IMR-90 (cell line): ENCODE results near the gene MPP7. TPM values are rescaled to one million over a fixed set of nuclear protein-coding genes. Genes with fewer than 3 reads are reported as not detected.
"Not testable (repeated sequence)": the region's sequence is repeated elsewhere in the genome, so short reads cannot be mapped to it uniquely, and the experiment has no call there.

Experiments
- ATAC-seq: fragments of 200-7000 bp; cut with Tn5 transposase; 2 replicates; pipeline ENCODE4 v1.9.1; 2020; ENCODE audit warnings: low read depth, mild to moderate bottlenecking, moderate library complexity
- BruUV-seq: library from RNA; stranded (reverse); fragments of 400-500 nt; replicated peaks from 2 replicates; lab custom pipeline; 2021; lab: Mats Ljungman, UMichigan
- CTCF ChIA-PET: fragments of 300-600 bp; formaldehyde crosslinking; extraction: SDS; loops from one replicate; lab custom pipeline; 2021; ENCODE audit warnings: antibody characterized with exemption; lab: Yijun Ruan, JAX
- POLR2A ChIA-PET: fragments of 300-600 bp; sonication (Branson Sonifier 250); formaldehyde crosslinking; loops from one replicate; lab custom pipeline; 2022; ENCODE audit warnings: antibody characterized with exemption; ENCODE audit not compliant: unreplicated experiment; lab: Charles Lee
- DNase-seq: peaks from one replicate; pipeline ENCODE4 v3.0.0; 2013
- H2AFZ ChIP-seq: replicated peaks from 2 replicates; pipeline ENCODE3; 2013; ENCODE audit warnings: low read length, mild to moderate bottlenecking; ENCODE audit not compliant: poor library complexity
- H2AK5ac ChIP-seq: 2 replicates; pipeline ENCODE4 v1.6.1; 2013; ENCODE audit warnings: low read depth, low read length, inconsistent platforms
- H2AK9ac ChIP-seq: replicated peaks from 2 replicates; pipeline ENCODE3; 2013; ENCODE audit warnings: mild to moderate bottlenecking, low read depth, low read length, moderate library complexity; ENCODE audit not compliant: poor library complexity
- H2BK120ac ChIP-seq: 2 replicates; pipeline ENCODE4 v1.6.1; 2013; ENCODE audit warnings: low read depth, low read length, inconsistent platforms
- H2BK15ac ChIP-seq: 3 replicates; pipeline ENCODE4 v1.6.1; 2013; ENCODE audit warnings: low read depth, low read length, inconsistent platforms
- H2BK20ac ChIP-seq: 2 replicates; pipeline ENCODE4 v1.6.1; 2013; ENCODE audit warnings: low read depth, mild to moderate bottlenecking, inconsistent platforms, low read length, moderate library complexity
- H2BK5ac ChIP-seq: 2 replicates; pipeline ENCODE4 v1.6.1; 2013; ENCODE audit warnings: mild to moderate bottlenecking, low read depth, low read length, inconsistent platforms; ENCODE audit not compliant: poor library complexity, severe bottlenecking
- H3K14ac ChIP-seq: replicated peaks from 2 replicates; pipeline ENCODE4 v1.6.1; 2013; ENCODE audit warnings: low read depth, low read length, inconsistent platforms
- H3K18ac ChIP-seq: 2 replicates; pipeline ENCODE4 v1.6.1; 2013; ENCODE audit warnings: low read depth, low read length, control low read depth
- H3K23ac ChIP-seq: 2 replicates; pipeline ENCODE4 v1.6.1; 2013; ENCODE audit warnings: low read depth, low read length, inconsistent platforms
- H3K27ac ChIP-seq: 2 replicates; pipeline ENCODE4 v1.5.1; 2013; ENCODE audit warnings: mild to moderate bottlenecking, control low read depth, low read length; ENCODE audit not compliant: insufficient read depth
- H3K27me3 ChIP-seq: 2 replicates; pipeline ENCODE4 v1.6.1; 2013; ENCODE audit warnings: low read length; ENCODE audit not compliant: control insufficient read depth, insufficient read depth
- H3K36me3 ChIP-seq: 2 replicates; pipeline ENCODE4 v1.6.1; 2013; ENCODE audit warnings: low read length, mixed read lengths; ENCODE audit not compliant: control insufficient read depth, insufficient read depth
- H3K4ac ChIP-seq: 2 replicates; pipeline ENCODE4 v1.6.1; 2013; ENCODE audit warnings: low read depth, low read length, inconsistent platforms
- H3K4me1 ChIP-seq: 2 replicates; pipeline ENCODE4 v1.6.1; 2013; ENCODE audit warnings: low read length, mixed read lengths; ENCODE audit not compliant: control insufficient read depth, insufficient read depth
- H3K4me2 ChIP-seq: 2 replicates; pipeline ENCODE4 v1.6.1; 2013; ENCODE audit warnings: low read depth, mild to moderate bottlenecking, control low read depth, low read length, moderate library complexity
- H3K4me3 ChIP-seq: 2 replicates; pipeline ENCODE4 v1.5.1; 2013; ENCODE audit warnings: low read depth, mild to moderate bottlenecking, control low read depth, low read length, moderate library complexity; ENCODE audit not compliant: insufficient read depth
- H3K56ac ChIP-seq: 2 replicates; pipeline ENCODE4 v1.6.1; 2013; ENCODE audit warnings: low read length, inconsistent platforms; ENCODE audit not compliant: insufficient read depth; ENCODE audit errors: extremely low read depth
- H3K79me1 ChIP-seq, 2 experiments: 2 replicates each; pipeline ENCODE4 v1.6.1; 2013; ENCODE audit warnings: low read length in 2 of 2, inconsistent platforms in 1 of 2, low read depth in 1 of 2
- H3K9ac ChIP-seq: 2 replicates; pipeline ENCODE4 v1.6.1; 2013; ENCODE audit warnings: low read depth, low read length, control low read depth
- H3K9me1 ChIP-seq: 2 replicates; pipeline ENCODE4 v1.6.1; 2013; ENCODE audit warnings: low read length, inconsistent platforms; ENCODE audit not compliant: insufficient read depth
- H3K9me3 ChIP-seq: 2 replicates; pipeline ENCODE4 v1.6.1; 2013; ENCODE audit warnings: low read length; ENCODE audit not compliant: control insufficient read depth, insufficient read depth
- H4K20me1 ChIP-seq: 2 replicates; pipeline ENCODE4 v1.6.1; 2013; ENCODE audit warnings: low read length, inconsistent platforms; ENCODE audit not compliant: insufficient read depth
- H4K5ac ChIP-seq: 2 replicates; pipeline ENCODE4 v1.6.1; 2013; ENCODE audit warnings: mild to moderate bottlenecking, low read depth, low read length, control low read depth
- H4K8ac ChIP-seq, 2 experiments: 2 replicates each; pipeline ENCODE4 v1.6.1; 2013; ENCODE audit warnings: low read depth in 2 of 2, low read length in 2 of 2, control low read depth in 1 of 2, inconsistent platforms in 1 of 2
- H4K91ac ChIP-seq: 2 replicates; pipeline ENCODE4 v1.6.1; 2013; ENCODE audit warnings: low read depth, low read length, inconsistent platforms; ENCODE audit not compliant: insufficient read depth
- dilution Hi-C: fragments of 300-500 bp; cut with HindIII; formaldehyde crosslinking; loops from one replicate; pipeline ENCODE4 v1.14.3; 2018; ENCODE audit warnings: low sequenced_read_pairs; ENCODE audit not compliant: unreplicated experiment
- in situ Hi-C: fragments of 300-500 bp; cut with MboI; formaldehyde crosslinking; loops from 3 replicates; pipeline ENCODE4 v1.14.3; 2019; ENCODE audit warnings: low sequenced_read_pairs, inconsistent platforms, mixed read lengths
- intact Hi-C: fragments of 100-400 bp; cut with micrococcal nuclease; formaldehyde crosslinking; loops from 2 replicates; pipeline ENCODE4 v1.10.0; 2022
- polyA plus RNA-seq, 3 experiments: library from polyadenylated mRNA; depleted of rRNA; stranded (reverse); fragments of >200 nt; gene quantifications; 2 replicates each; pipeline ENCODE4 v1.2.3, GENCODE V29; 2012; ENCODE audit warnings: low replicate concordance in 1 of 3
- total RNA-seq: library from RNA; depleted of rRNA; stranded (reverse); fragments of >200 nt; gene quantifications from 2 replicates; pipeline ENCODE4 v1.2.3, GENCODE V29; 2012

The MPP7 gene
- total and polyA plus RNA-seq, 2 of the 4 experiments (the other 2 are of a cell fraction) = 0.39 to 1.4 TPM

GRCh38 chr10:28319061-28319460 lies 16.2 kb upstream of the MPP7 start:
- H3K14ac ChIP-seq, H2AFZ ChIP-seq, H2BK15ac ChIP-seq, H4K5ac ChIP-seq, H3K9me3 ChIP-seq, H4K8ac ChIP-seq, H2BK20ac ChIP-seq, dilution Hi-C loops, H3K4me2 ChIP-seq, intact Hi-C loops, in situ Hi-C loops, H2AK5ac ChIP-seq, H4K91ac ChIP-seq, H3K4me3 ChIP-seq, H3K79me1 ChIP-seq, H2BK120ac ChIP-seq, BruUV-seq, H3K56ac ChIP-seq, H3K18ac ChIP-seq, H3K36me3 ChIP-seq, H3K4me1 ChIP-seq, H3K23ac ChIP-seq, H3K27ac ChIP-seq, DNase-seq, H3K4ac ChIP-seq, H3K9me1 ChIP-seq, POLR2A ChIA-PET, H3K9ac ChIP-seq, H2BK5ac ChIP-seq, ATAC-seq, H2AK9ac ChIP-seq, H4K20me1 ChIP-seq: not testable (repeated sequence)
- peaks cover 19% of the 10 kb centered on the region for H3K27me3 ChIP-seq
- CTCF ChIA-PET = interaction anchor here (1.0 kb wide), 1 partner anchor 9 kb away, joined by 5 read pairs; no protein-coding TSS in a partner anchor
